HCT116 (cell line): Measurements from ENCODE around the gene PAX7. TPM values are rescaled to one million over a fixed set of nuclear protein-coding genes. Genes with fewer than 3 reads are reported as not detected.

Experiments
- ATAC-seq: fragments of 200-7000 bp; cut with Tn5 transposase; 2 replicates; pipeline ENCODE4 v1.9.1; 2020; ENCODE audit warnings: mild to moderate bottlenecking, moderate library complexity
- BruUV-seq: library from RNA; stranded (reverse); fragments of 400-500 nt; replicated peaks from 2 replicates; lab custom pipeline; 2021; lab: Mats Ljungman, UMichigan
- CTCF ChIA-PET: fragments of 300-600 bp; sonication (Branson Sonifier 250); formaldehyde crosslinking; loops from one replicate; lab custom pipeline; 2021; ENCODE audit warnings: antibody characterized with exemption; lab: Charles Lee
- POLR2A ChIA-PET: fragments of 300-600, 350-600 bp; sonication (Branson Sonifier 250); formaldehyde crosslinking; loops from one replicate; lab custom pipeline; 2021; ENCODE audit warnings: antibody characterized with exemption; lab: Charles Lee
- RAD21 ChIA-PET, 2 experiments: fragments of 300-600 bp; sonication (Branson Sonifier 250); formaldehyde crosslinking; loops; one replicate each; lab custom pipeline; 2023; ENCODE audit warnings: low total read pairs in 2 of 2; ENCODE audit not compliant: uncharacterized antibody in 2 of 2, unreplicated experiment in 2 of 2, low non-redundant PET in 1 of 2; lab: Charles Lee
- DNase-seq: peaks from one replicate; pipeline ENCODE4 v3.0.0-alpha.2; 2010; ENCODE audit warnings: low read depth, low spot score
- H2AFZ ChIP-seq: fragments of 200-600 bp; shearing (Covaris generic), sonication (generic); 2 replicates; pipeline ENCODE4 v1.6.1; 2017; ENCODE audit warnings: low read depth, mixed run types, mixed read lengths, antibody characterized with exemption, low read length; ENCODE audit not compliant: poor library complexity, severe bottlenecking
- H3K27ac ChIP-seq: 2 replicates; pipeline ENCODE4 v1.5.1; 2012; ENCODE audit warnings: low read depth, low read length
- H3K27me3 ChIP-seq: fragments of 200-600 bp; sonication (generic); 2 replicates; pipeline ENCODE4 v1.6.1; 2016; ENCODE audit warnings: mixed run types, low read length, mixed read lengths; ENCODE audit not compliant: insufficient read depth
- H3K36me3 ChIP-seq, 2 experiments: fragments of 200-500 bp in 1 of 2; fragments of 200-600 bp in 1 of 2; sonication (Bioruptor generic) in 1 of 2; sonication (generic) in 1 of 2; 2 replicates each; pipeline versions ENCODE4 v1.5.1 to v1.6.1; 2014 to 2016; ENCODE audit warnings: low read length in 2 of 2, inconsistent platforms in 1 of 2, mixed read lengths in 1 of 2, mixed run types in 1 of 2; ENCODE audit not compliant: insufficient read depth in 2 of 2, control insufficient read depth in 1 of 2
- H3K4me1 ChIP-seq, 2 experiments: fragments of 200-600 bp in 1 of 2; sonication (generic) in 1 of 2; 2 replicates each; pipeline versions ENCODE4 v1.5.1 to v1.6.1; 2012 to 2017; ENCODE audit warnings: low read length in 2 of 2, inconsistent platforms in 1 of 2, mild to moderate bottlenecking in 1 of 2, mixed read lengths in 1 of 2, mixed run types in 1 of 2, moderate library complexity in 1 of 2; ENCODE audit not compliant: insufficient read depth in 2 of 2, control insufficient read depth in 1 of 2
- H3K4me2 ChIP-seq: fragments of 200-600 bp; sonication (generic); 2 replicates; pipeline ENCODE4 v1.6.1; 2017; ENCODE audit warnings: mixed run types, low read length, mixed read lengths
- H3K4me3 ChIP-seq, 2 experiments: fragments of 200-600 bp in 1 of 2; sonication (generic) in 1 of 2; replicated peaks in 1 of 2; 2 replicates each; pipeline ENCODE4 v1.5.1; 2011 to 2016; ENCODE audit warnings: low read length in 2 of 2, control low read depth in 1 of 2, low read depth in 1 of 2, mild to moderate bottlenecking in 1 of 2, mixed read lengths in 1 of 2, mixed run types in 1 of 2
- H3K79me2 ChIP-seq: fragments of 200-600 bp; sonication (generic); 2 replicates; pipeline ENCODE4 v1.6.1; 2017; ENCODE audit warnings: mild to moderate bottlenecking, mixed run types, low read length, moderate library complexity, mixed read lengths; ENCODE audit not compliant: insufficient read depth
- H3K9ac ChIP-seq: fragments of 200-600 bp; sonication (generic); 2 replicates; pipeline ENCODE4 v1.6.1; 2016; ENCODE audit warnings: low read length, mixed read lengths
- H3K9me2 ChIP-seq: fragments of 200-600 bp; sonication (generic), shearing (Covaris generic); 2 replicates; pipeline ENCODE4 v1.6.1; 2017; ENCODE audit warnings: mixed run types, mild to moderate bottlenecking, moderate library complexity; ENCODE audit not compliant: insufficient read depth
- H3K9me3 ChIP-seq, 2 experiments: fragments of 200-500 bp in 1 of 2; fragments of 200-600 bp in 1 of 2; sonication (Bioruptor generic) in 1 of 2; sonication (generic) in 1 of 2; 2 replicates each; pipeline ENCODE4 v1.6.1; 2014 to 2017; ENCODE audit warnings: low read length in 2 of 2, mixed read lengths in 2 of 2, inconsistent platforms in 1 of 2, low read depth in 1 of 2, mild to moderate bottlenecking in 1 of 2, mixed run types in 1 of 2, moderate library complexity in 1 of 2; ENCODE audit not compliant: control insufficient read depth in 1 of 2, insufficient read depth in 1 of 2
- H4K20me1 ChIP-seq: fragments of 200-600 bp; sonication (generic), shearing (Covaris generic); 2 replicates; pipeline ENCODE4 v1.6.1; 2017; ENCODE audit warnings: mixed run types, mild to moderate bottlenecking, moderate library complexity; ENCODE audit not compliant: insufficient read depth
- CEBPB ChIP-seq: IDR thresholded peaks from 2 replicates; pipeline ENCODE4 v1.6.1; 2012; ENCODE audit warnings: low read depth
- EGR1 ChIP-seq: IDR thresholded peaks from 2 replicates; pipeline ENCODE4 v1.6.1; 2012; ENCODE audit warnings: low read depth
- ELF1 ChIP-seq: IDR thresholded peaks from 2 replicates; pipeline ENCODE4 v1.6.1; 2012; ENCODE audit warnings: low read depth, borderline replicate concordance
- EZH2 ChIP-seq: fragments of 200-600 bp; sonication (generic); IDR thresholded peaks from 2 replicates; pipeline ENCODE4 v1.6.1; 2017; ENCODE audit warnings: antibody characterized with exemption, mixed run types
- EZH2phosphoT487 ChIP-seq: fragments of 200-600 bp; IDR thresholded peaks from 2 replicates; pipeline ENCODE4 v1.6.1; 2018; ENCODE audit warnings: antibody characterized with exemption, borderline replicate concordance
- MAX ChIP-seq: IDR thresholded peaks from 2 replicates; pipeline ENCODE4 v1.6.1; 2012
- POLR2A ChIP-seq: IDR thresholded peaks from 2 replicates; pipeline ENCODE4 v1.7.0; 2011; ENCODE audit warnings: borderline replicate concordance; ENCODE audit not compliant: insufficient read depth, insufficient read length; ENCODE audit errors: extremely low read depth
- RAD21 ChIP-seq: IDR thresholded peaks from 2 replicates; pipeline ENCODE4 v1.6.1; 2012; ENCODE audit warnings: low read depth, mild to moderate bottlenecking
- SRF ChIP-seq: IDR thresholded peaks from 2 replicates; pipeline ENCODE4 v1.6.1; 2012; ENCODE audit warnings: low read depth
- YY1 ChIP-seq: IDR thresholded peaks from 2 replicates; pipeline ENCODE4 v1.6.1; 2011; ENCODE audit warnings: low read length, low read depth, moderate library complexity, mild to moderate bottlenecking; ENCODE audit not compliant: insufficient replicate concordance; ENCODE audit errors: extremely low read depth
- ZBTB33 ChIP-seq: IDR thresholded peaks from 2 replicates; pipeline ENCODE4 v1.6.1; 2011; ENCODE audit warnings: mild to moderate bottlenecking, low read length, moderate library complexity; ENCODE audit not compliant: insufficient replicate concordance; ENCODE audit errors: extremely low read depth
- intact Hi-C: fragments of 100-400 bp; cut with micrococcal nuclease; formaldehyde crosslinking; loops from 2 replicates; pipeline ENCODE4 v1.10.0; 2022
- total RNA-seq: library from RNA; stranded (reverse); gene quantifications from one replicate; pipeline ENCODE4 v1.2.1, GENCODE V29; 2021; ENCODE audit not compliant: unreplicated experiment
- TF ChIP-seq, protein P1 (sequence below): IDR thresholded peaks from 2 replicates; pipeline ENCODE4 v1.6.1; 2012; ENCODE audit warnings: low read depth
- TF ChIP-seq, protein P2 (sequence below): IDR thresholded peaks from 2 replicates; pipeline ENCODE4 v1.6.1; 2012

PAX7 gene
- total RNA-seq, 1 experiment from 2014 or later = not detected

DNA sequence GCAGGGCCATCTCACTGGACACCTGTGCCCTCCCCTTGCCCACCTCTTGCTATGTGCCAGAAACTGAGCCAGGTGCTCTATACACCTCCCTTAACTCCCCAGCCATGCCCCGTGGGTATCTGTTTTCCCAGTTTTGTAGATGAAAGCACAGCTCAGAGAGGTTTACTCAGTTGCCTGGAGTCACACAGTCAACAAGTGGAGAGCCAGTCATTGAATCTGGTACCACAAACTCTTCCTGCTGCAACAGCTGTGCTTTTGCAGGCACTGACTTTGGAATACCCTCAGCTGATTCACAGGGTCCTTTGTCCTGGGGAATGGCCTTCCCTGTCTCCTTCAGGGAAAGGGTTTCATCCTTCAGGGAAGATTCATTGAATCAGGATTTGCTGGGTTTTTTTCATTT, 22.1 kb downstream of the PAX7 start:
- H4K20me1 ChIP-seq = no peaks in the 10 kb centered on the region
- DNase-seq = no peak
- H3K36me3 ChIP-seq = no peaks in the 10 kb centered on the region
- H3K9me2 ChIP-seq = no peaks in the 10 kb centered on the region
- H3K4me3 ChIP-seq = no peak overlapping the region
- H3K9ac ChIP-seq = no peak overlapping the region
- BruUV-seq = no TSS peak
- ChIA-PET RAD21 (no interaction called here), CTCF (no interaction called here), POLR2A (no interaction called here)
- 0 out of 2 replicates have a peak, but pooled peaks cover 5% of the 10 kb centered on the region for H3K27me3 ChIP-seq
- intact Hi-C loops = no loop called here
- no peaks in the 10 kb centered on the region for H3K9me3 ChIP-seq
- no peak for TF ChIP-seq RAD21
- TF ChIP-seq EZH2 = no peak
- TF ChIP-seq, protein P1, sequence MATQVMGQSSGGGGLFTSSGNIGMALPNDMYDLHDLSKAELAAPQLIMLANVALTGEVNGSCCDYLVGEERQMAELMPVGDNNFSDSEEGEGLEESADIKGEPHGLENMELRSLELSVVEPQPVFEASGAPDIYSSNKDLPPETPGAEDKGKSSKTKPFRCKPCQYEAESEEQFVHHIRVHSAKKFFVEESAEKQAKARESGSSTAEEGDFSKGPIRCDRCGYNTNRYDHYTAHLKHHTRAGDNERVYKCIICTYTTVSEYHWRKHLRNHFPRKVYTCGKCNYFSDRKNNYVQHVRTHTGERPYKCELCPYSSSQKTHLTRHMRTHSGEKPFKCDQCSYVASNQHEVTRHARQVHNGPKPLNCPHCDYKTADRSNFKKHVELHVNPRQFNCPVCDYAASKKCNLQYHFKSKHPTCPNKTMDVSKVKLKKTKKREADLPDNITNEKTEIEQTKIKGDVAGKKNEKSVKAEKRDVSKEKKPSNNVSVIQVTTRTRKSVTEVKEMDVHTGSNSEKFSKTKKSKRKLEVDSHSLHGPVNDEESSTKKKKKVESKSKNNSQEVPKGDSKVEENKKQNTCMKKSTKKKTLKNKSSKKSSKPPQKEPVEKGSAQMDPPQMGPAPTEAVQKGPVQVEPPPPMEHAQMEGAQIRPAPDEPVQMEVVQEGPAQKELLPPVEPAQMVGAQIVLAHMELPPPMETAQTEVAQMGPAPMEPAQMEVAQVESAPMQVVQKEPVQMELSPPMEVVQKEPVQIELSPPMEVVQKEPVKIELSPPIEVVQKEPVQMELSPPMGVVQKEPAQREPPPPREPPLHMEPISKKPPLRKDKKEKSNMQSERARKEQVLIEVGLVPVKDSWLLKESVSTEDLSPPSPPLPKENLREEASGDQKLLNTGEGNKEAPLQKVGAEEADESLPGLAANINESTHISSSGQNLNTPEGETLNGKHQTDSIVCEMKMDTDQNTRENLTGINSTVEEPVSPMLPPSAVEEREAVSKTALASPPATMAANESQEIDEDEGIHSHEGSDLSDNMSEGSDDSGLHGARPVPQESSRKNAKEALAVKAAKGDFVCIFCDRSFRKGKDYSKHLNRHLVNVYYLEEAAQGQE = no peak
- no peak for TF ChIP-seq MAX
- TF ChIP-seq YY1 = no peak
- TF ChIP-seq SRF = no peak
- TF ChIP-seq EGR1 = no peak
- TF ChIP-seq, protein P2, sequence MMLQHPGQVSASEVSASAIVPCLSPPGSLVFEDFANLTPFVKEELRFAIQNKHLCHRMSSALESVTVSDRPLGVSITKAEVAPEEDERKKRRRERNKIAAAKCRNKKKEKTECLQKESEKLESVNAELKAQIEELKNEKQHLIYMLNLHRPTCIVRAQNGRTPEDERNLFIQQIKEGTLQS = no peak
- TF ChIP-seq EZH2phosphoT487 = no peak
- no peak for TF ChIP-seq CEBPB
- no peak for TF ChIP-seq ZBTB33
- TF ChIP-seq POLR2A = no peak
- no peak for TF ChIP-seq ELF1
- ATAC-seq = no peak
- H2AFZ ChIP-seq = no peak overlapping the region
- H3K4me2 ChIP-seq = no peak overlapping the region
- H3K27ac ChIP-seq = no peak overlapping the region
- no peaks in the 10 kb centered on the region for H3K79me2 ChIP-seq
- H3K4me1 ChIP-seq = no peaks in the 10 kb centered on the region
